HEK293T (cell line): Measurements from ENCODE around the gene HIF3A.

ENCODE experiments used
- CTBP1 ChIP-seq: fragments of 450-650 bp; IDR thresholded peaks from 2 replicates; pipeline ENCODE4 v1.6.1; 2016; ENCODE audit warnings: borderline replicate concordance
- FOXM1 ChIP-seq: fragments of 450-650 bp; IDR thresholded peaks from 2 replicates; pipeline ENCODE4 v1.6.1; 2017; ENCODE audit warnings: mild to moderate bottlenecking, borderline replicate concordance
- NFRKB ChIP-seq: fragments of 450-650 bp; IDR thresholded peaks from 2 replicates; pipeline ENCODE4 v1.6.1; 2016; ENCODE audit warnings: mild to moderate bottlenecking, moderate library complexity
- SP1 ChIP-seq: fragments of 450-650 bp; IDR thresholded peaks from 2 replicates; pipeline ENCODE4 v1.6.1; 2017
- SUZ12 ChIP-seq: fragments of 450-650 bp; IDR thresholded peaks from 2 replicates; pipeline ENCODE4 v1.6.1; 2016; ENCODE audit warnings: mild to moderate bottlenecking

GRCh38 chr19:46347985-46348384 lies 51.1 kb downstream of the HIF3A start:
- TF ChIP-seq SUZ12 (no peak), SP1 (no peak), NFRKB (no peak), FOXM1 (no peak), CTBP1 (no peak)
